ENCODE measurements around the gene TERT.
"Not testable (repeated sequence)": the region's sequence is repeated elsewhere in the genome, so short reads cannot be mapped to it uniquely, and the experiment has no call there.

GRCh38 chr5:1283729-1284041, 11.2 kb downstream of the TERT start:
- not testable (repeated sequence) for TF ChIP-seq CTCF (IDR thresholded peaks at IDR 0.05; ENCODE audit: low read depth, low read length); EZH2phosphoT487 (IDR thresholded peaks at IDR 0.05; ENCODE audit: low read depth)
